Cardiac fibroblast (primary cell): ENCODE results near the gene PRPF19.
A peak's percentile ranks its signal among the peaks of the same experiment; 100 is the strongest.

Source experiments
- DNase-seq, 2 donors: peaks; one replicate each; pipeline versions ENCODE4 v3.0.0 to v3.0.0-alpha.2; 2010; ENCODE audit warnings: low read depth in 2 of 2
- H3K4me3 ChIP-seq, 2 donors: replicated peaks in 1 of 2; 1 replicate in 1 of 2; 2 replicates in 1 of 2; pipeline ENCODE4 v1.5.1; 2011; ENCODE audit warnings: low read depth in 2 of 2, low read length in 2 of 2, mild to moderate bottlenecking in 2 of 2, moderate library complexity in 1 of 2
- TF ChIP-seq, protein P1 (sequence below): IDR thresholded peaks from one replicate; pipeline ENCODE4 v1.5.1; 2011; ENCODE audit warnings: low read depth, mild to moderate bottlenecking, low read length, inconsistent platforms

PRPF19 gene

GRCh38 chr11:60938500-60938899, 32.1 kb upstream of the PRPF19 start:
- H3K4me3 ChIP-seq, result no peak overlapping the region
- DNase-seq, result no peak
- TF ChIP-seq, protein P1, sequence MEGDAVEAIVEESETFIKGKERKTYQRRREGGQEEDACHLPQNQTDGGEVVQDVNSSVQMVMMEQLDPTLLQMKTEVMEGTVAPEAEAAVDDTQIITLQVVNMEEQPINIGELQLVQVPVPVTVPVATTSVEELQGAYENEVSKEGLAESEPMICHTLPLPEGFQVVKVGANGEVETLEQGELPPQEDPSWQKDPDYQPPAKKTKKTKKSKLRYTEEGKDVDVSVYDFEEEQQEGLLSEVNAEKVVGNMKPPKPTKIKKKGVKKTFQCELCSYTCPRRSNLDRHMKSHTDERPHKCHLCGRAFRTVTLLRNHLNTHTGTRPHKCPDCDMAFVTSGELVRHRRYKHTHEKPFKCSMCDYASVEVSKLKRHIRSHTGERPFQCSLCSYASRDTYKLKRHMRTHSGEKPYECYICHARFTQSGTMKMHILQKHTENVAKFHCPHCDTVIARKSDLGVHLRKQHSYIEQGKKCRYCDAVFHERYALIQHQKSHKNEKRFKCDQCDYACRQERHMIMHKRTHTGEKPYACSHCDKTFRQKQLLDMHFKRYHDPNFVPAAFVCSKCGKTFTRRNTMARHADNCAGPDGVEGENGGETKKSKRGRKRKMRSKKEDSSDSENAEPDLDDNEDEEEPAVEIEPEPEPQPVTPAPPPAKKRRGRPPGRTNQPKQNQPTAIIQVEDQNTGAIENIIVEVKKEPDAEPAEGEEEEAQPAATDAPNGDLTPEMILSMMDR, result no peak

GRCh38 chr11:60937811-60938210, 31.4 kb upstream of the PRPF19 start:
- H3K4me3 ChIP-seq, result no peak overlapping the region
- TF ChIP-seq, protein P1, result no peak
- no peak for DNase-seq

DNA sequence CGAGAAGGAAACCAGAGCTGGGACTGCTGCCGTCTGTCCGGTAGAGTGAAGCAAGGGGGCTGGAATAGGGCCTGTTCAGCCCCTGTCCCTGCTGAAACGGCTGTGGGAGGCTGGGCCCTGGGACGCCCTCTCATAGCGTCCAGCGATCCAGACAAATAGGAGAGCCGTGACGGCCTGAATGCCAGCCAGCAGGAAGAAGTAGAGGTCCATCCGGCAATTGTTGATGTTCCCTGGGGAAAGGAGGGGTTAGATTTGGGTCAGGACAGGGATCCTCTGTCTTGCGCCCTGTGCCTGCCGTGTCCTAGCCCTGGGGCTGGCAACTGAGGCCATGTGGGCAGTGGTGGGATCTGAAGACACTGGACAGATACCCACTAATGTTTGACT, 30.8 kb upstream of the PRPF19 start:
- peak in 1 of 2 donors; percentile 52 for DNase-seq
- TF ChIP-seq, protein P1, result no peak
- H3K4me3 ChIP-seq, result no peak overlapping the region

DNA sequence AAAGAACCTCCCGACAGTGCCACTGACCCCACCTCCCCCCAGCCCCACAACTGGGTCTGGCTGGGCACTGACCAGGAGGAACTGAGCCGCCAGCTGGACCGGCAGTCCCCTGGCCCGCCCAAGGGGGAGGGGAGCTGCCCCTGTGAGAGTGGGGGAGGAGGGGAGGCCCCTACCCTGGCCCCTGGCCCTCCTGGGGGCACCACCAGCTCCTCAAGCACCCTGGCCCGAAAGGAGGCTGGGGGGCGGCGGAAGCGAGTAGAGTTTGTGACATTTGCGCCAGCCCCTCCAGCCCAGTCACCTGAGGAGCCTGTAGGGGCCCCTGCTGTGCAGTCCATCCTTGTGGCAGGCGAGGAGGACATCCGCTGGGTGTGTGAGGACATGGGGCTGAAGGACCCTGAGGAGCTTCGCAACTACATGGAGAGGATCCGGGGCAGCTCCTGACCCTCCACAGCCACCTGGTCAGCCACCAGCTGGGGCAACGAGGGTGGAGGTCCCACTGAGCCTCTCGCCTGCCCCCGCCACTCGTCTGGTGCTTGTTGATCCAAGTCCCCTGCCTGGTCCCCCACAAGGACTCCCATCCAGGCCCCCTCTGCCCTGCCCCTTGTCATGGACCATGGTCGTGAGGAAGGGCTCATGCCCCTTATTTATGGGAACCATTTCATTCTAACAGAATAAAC, 30.2 kb upstream of the PRPF19 start:
- no peak overlapping the region for H3K4me3 ChIP-seq
- no peak for DNase-seq
- TF ChIP-seq, protein P1, result no peak

- DNase-seq, result no peak
- TF ChIP-seq, protein P1, result no peak
- H3K4me3 ChIP-seq, result no peak overlapping the region
Measured at GRCh38 chr11:60935676-60936442, 29.5 kb upstream of the PRPF19 start.

GRCh38 chr11:60934790-60935605, 28.6 kb upstream of the PRPF19 start:
- H3K4me3 ChIP-seq, result no peak overlapping the region
- no peak for DNase-seq
- TF ChIP-seq, protein P1, result no peak
